Measurements from ENCODE around the gene RIIAD1.
"Not testable (repeated sequence)": the region's sequence is repeated elsewhere in the genome, so short reads cannot be mapped to it uniquely, and the experiment has no call there.

The RIIAD1 gene

GRCh38 chr1:151720974-151721787, at the start of gene RIIAD1:
TSS of gene RIIAD1 (plus strand) at chr1:151721522. CDS start at chr1:151721537, 15 bp downstream.
- DNase-seq: peak; percentile 63

- no peak for DNase-seq
Measured at GRCh38 chr1:151673407-151673806, 47.9 kb upstream of the RIIAD1 start.

GRCh38 chr1:151680391-151680790, 40.9 kb upstream of the RIIAD1 start:
- no peak for DNase-seq

GRCh38 chr1:151680826-151681225, 40.5 kb upstream of the RIIAD1 start:
- DNase-seq: no peak

- DNase-seq: no peak
Measured at GRCh38 chr1:151681923-151682322, 39.4 kb upstream of the RIIAD1 start.

DNA sequence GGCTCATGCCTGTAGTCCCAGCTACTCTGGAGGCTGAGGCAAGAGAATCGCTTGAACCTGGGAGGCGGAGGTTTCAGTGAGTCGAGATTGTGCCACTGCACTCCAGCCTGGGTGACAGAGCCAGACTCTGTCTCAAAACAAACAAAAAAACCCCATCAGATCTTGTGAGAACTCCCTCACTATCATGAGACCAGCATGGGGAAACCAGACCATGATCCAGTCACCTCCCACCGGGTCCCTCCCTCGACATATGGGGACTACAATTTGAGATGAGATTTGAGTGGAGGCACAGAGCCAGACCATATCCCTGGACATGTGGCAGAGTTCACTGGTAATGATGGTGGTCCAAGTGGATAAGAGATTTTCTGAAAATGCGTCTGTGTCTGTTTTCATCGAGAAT, 38.4 kb upstream of the RIIAD1 start:
- DNase-seq: not testable (repeated sequence)

GRCh38 chr1:151684128-151684527, 37.2 kb upstream of the RIIAD1 start:
- DNase-seq: no peak

- DNase-seq: no peak
Measured at GRCh38 chr1:151686561-151686960, 34.8 kb upstream of the RIIAD1 start.

DNA sequence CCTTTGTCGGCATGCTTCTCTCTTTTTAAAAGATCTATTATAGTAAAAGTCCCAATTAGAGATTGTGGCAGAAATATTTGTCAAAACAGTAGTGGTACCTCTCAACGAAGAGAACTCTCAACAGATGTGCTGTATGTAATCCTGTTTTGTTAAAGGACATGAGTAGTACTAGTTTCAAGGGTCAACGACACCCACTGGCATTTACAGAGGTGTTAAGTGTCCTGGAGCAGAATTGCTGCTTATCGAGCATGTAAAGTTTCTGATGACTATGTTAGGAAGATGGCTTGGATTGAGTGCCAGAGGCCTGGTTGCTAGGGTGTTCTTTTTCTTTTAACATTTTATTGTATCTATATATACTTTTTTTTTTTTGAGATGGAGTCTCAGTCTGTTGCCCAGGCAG, 31.8 kb upstream of the RIIAD1 start:
- no peak for DNase-seq

- DNase-seq: no peak
Measured at GRCh38 chr1:151692226-151692625, 29.1 kb upstream of the RIIAD1 start.

DNA sequence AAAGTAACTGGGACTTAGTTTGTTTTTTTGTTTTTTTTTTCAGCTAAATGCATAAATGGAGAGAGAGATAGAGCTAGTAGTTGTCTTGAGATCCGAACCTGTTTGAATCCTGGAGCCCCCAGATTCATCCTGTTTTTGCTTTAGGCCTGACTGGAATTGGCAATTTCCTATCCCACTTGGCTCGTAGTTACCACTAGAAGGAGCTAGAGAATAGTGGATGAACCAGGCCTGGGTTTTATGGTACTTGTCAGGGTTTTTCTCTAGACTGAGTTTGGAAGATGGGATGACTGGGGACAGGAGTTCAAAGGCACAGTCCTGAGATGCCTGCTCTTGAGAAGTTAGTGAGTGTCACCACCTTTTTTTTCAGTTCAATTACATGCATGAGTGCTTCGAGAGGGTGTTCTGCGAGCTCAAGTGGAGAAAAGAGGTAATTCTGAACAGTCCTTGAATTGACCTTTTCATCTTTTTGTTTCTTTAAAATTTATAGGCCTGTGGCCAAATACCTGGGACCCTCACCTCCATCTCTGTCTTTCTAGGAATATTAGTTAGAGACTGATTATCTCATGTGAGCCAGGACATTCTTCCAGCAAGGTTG, 28.2 kb upstream of the RIIAD1 start:
- peak; percentile 40 for DNase-seq

DNA sequence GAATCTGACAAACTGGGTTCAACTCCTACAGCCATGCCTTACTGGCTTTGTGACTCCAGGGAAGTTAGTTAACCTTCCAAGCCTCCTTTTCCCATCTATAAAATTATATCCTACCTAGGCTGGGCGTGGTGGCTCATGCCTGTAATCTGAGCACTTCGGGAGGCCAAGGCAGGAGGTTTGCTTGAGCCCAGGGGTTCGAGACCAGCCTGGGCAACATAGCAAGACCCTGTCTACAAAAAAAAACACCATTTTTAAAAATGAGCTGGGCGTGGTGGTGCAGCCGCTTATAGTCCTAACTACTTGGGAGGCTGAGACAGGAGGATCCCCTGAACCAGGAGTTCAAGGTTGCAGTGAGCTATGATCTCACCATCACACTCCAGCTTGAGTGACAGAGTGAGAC, 19.8 kb upstream of the RIIAD1 start:
- no peak for DNase-seq

DNA sequence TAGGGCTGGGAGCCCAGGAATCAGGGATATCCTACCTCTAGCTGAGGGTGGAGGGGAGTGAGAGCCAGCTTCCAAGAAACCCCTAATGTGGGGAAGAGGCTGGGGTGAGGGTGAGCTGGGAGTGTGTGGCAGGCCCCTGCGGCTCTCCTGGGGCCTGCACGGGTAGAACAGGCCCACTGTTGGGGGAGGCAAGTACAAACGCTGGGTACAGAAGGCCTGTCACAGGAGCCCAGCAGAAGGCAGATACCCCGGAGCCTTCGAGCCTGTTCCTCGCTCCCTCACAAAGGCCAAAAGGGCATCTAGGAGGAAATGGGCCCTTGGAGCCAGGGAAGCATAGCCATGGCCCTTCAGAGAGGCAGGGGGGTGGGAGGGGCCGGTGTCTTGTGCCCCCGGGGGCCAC, 18.4 kb upstream of the RIIAD1 start:
- DNase-seq: no peak

- no peak for DNase-seq
Measured at GRCh38 chr1:151703813-151704212, 17.5 kb upstream of the RIIAD1 start.

DNA sequence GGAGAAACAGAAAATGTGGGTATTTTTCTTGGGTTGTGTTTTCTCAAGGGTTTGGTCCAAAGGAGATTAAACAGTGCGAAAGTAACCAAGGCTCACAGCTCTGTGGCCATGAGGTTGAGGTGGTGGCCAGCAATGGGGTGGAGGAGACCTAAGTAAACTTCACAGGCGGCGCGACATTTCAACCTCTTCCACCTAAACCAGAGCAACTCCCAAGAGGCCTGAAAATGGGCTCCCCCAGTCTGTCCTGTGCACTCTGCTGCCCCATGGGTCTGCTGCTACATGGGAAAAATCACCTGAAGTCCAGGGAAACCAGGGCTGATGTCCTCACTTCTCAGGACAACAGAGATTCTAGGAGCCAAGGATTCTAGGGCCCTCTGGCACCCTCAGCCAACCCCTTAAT, 17.1 kb upstream of the RIIAD1 start:
- DNase-seq: no peak

DNA sequence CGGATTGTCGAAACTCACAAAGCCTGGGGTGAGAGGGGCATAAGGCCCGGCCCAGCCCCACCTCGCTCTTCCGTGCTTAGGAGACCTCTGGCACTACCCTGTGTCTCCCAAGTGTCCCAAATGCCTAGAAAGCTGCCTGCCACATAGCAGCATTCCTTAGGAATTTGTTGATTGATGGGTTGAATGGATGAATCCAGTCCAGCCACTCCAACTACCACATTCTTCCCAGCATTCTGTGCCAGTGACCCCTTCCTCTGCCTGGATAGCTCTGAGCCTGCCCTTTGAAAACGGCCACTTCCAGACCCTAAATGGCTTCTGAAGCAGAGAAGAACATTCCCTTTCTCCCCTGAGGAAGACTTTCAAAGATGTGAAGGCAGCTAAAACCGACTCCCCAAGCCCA, 16.2 kb upstream of the RIIAD1 start:
- DNase-seq: no peak

DNA sequence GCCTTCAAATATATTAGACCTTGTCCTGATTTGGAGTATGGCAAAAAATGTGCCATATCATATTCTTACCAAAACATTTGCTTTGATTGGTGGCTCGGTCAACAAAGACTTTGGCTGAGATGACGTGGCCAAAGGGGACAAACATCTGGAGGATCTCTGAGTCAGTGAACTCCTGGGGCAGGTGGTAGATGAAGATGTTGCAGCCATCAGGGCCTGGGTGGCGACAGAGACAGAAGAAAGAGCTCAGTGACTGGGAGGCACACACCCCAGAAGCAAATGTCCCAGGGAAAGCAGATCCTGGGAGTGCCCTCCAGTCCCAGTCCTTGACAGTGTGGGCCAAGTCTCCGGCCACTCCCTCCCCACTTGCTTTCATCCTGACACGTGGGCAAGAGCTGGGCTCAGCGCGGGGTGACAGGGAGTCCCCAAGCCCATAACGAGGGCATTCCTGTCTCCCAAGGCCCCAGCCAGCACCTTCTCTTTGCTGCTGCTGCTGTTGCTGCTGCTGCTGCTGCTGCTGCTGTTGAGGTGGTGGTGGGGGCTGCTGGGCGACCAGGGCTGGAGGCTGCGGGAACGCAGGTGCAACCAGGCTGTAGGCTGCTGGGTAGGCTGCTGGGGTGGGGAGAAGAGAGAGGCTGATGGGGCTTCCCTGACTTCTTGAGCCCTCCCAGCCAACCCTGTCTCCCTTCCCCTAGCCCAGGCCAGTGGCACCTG, 15.4 kb upstream of the RIIAD1 start:
- DNase-seq: no peak

GRCh38 chr1:151706464-151707415, 14.6 kb upstream of the RIIAD1 start:
- DNase-seq: no peak

DNA sequence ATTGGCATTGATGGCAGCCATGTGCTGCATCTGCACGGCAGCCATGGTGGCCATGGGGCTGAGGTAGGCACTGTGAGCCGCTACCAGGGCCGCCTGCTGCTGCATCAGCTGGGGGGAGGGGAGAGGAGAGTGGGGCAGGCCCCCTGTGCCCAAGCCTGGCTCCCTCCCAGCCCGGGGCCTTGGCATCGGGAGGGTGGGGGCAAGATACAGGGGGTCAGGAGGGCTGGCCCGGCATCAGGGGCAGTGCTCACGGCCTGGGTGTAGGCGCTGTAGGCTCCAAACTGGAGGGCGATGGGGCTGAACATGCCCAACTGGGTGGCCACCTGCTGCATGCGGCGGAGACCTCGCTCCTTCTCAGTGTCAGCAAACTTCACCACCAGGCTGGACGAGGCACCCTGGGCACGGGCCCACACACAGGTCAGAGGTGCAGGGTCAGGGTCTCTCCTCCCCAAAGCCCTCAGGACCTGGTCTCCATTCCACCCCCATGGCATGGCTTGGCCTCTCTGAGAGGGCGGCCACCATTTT, 13.7 kb upstream of the RIIAD1 start:
- no peak for DNase-seq

DNA sequence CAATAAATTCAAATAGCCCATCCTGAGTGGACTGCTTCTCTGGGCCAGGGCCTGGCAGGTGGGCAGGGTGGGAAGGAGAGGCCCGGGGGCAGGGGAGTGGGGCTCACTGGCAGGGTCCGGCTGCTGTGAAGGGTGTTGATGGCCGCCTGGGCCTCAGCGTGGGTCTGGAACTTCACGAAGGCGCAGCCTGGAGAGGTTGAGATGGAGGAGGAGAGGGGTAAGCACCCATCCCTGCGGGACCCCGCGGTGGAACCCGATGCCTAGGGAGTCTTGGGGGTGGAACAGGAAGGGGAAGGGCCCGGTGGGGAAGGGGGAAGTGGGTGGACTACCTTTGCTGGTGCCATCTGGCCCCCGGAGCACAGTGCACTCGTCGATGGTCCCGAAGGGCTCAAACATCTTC, 12.4 kb upstream of the RIIAD1 start:
- no peak for DNase-seq

GRCh38 chr1:151710187-151710840, 11.0 kb upstream of the RIIAD1 start:
- DNase-seq: peak; percentile 54
